ENCODE measurements around the gene TSFM.

The TSFM gene

GRCh38 chr12:57782608-57783465 is at the start of gene TSFM:
Gene TSFM, plus strand, starts transcription at chr12:57782787. Its CDS starts 15 bp downstream, at chr12:57782802.
- DNase-seq (ENCODE audit: low read depth, low spot score) = peak; percentile 97

DNA sequence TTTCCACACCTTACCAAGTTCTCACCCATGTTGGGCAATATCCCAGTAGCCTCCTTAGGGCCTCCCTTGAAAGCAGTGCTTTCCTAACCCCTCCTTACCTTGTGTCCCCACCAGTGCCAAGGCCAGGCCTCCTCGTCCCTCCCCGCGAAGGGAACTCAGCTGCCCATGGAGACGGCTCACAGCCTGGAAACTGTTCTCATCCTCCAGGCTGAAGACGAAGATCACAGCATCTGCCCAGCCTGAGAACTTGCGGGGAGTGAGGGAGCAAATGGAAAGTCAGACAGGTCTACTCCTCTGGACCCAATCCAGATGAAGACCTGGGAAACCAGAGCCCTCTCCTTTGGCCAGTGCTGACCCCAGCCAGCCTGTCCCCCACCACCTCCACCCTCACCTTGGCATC is 48.7 kb upstream of the TSFM start:
- no peak for DNase-seq (ENCODE audit: low read depth, low spot score)

GRCh38 chr12:57734591-57734990 is 48.0 kb upstream of the TSFM start:
- no peak for DNase-seq (ENCODE audit: low read depth, low spot score)

DNA sequence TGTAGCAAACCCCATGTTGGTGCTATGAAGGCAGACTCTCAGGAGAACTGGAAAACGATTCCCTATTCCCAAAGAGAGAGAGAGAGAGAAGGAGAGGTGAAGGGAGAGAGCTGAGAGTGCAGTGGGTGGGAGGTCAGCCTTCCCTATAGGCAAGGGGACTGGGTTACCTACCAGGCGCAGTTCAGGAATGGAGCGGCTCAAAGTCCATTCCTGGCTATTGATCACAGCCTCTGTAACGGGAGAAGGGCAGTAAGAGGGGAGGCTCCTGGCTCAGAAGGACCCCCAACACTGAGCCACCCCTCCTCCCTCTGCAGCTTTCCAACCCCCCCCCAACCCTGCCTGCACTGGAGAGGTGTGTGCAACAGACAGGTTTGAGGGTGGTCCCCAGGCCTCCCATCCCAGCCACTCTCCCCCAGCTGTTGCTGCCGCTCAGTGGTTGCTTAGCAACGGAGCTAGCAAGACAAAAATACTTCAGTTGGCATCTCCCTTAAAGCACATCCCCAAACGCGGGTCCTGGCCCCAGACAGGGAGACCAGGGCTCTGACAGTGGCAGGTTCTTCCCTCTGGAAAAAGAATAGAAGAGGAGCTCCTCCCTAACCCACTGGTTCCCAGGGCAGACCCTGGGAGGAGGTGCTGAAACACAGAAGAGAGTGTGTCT is 47.3 kb upstream of the TSFM start:
- peak; percentile 11 for DNase-seq (ENCODE audit: low read depth, low spot score)

- peak; percentile 50 for DNase-seq (ENCODE audit: low read depth, low spot score)
Measured at GRCh38 chr12:57735952-57736740, 46.4 kb upstream of the TSFM start.

DNA sequence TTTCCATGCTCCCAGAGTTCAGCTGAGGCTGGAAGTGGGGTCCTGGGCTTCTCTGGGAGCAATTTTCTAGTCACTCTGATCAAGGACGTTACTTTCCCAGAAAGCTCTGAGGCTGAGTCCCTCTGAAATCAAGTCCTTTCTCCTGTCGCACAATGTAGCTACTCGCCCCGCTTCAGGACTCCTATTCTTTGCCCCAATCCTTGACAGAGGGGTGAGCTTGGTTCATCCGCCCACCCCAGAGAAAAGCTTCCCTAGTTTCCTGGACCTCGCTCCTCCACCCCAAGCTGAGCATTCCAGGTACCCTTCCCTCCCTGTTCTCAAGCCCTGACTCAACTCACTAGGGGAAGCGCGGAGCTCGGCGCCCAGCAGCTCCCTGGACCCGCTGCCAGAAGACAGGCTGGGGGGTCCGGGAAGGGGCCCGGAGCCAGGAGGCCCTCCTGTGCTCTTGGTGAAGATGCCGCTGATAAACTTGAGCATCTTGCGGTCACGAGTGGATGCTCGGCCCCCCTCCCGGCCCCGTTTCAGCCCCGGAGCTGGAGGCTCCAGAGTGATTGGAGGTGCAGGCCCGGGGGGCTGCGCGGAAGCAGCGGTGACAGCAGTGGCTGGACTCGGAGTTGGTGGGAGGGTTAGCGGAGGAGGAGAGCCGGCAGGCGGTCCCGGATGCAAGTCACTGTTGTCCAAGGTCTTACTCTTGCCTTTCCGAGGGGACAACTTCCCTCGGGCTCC is 45.7 kb upstream of the TSFM start:
- DNase-seq (ENCODE audit: low read depth, low spot score) = peak; percentile 8

DNA sequence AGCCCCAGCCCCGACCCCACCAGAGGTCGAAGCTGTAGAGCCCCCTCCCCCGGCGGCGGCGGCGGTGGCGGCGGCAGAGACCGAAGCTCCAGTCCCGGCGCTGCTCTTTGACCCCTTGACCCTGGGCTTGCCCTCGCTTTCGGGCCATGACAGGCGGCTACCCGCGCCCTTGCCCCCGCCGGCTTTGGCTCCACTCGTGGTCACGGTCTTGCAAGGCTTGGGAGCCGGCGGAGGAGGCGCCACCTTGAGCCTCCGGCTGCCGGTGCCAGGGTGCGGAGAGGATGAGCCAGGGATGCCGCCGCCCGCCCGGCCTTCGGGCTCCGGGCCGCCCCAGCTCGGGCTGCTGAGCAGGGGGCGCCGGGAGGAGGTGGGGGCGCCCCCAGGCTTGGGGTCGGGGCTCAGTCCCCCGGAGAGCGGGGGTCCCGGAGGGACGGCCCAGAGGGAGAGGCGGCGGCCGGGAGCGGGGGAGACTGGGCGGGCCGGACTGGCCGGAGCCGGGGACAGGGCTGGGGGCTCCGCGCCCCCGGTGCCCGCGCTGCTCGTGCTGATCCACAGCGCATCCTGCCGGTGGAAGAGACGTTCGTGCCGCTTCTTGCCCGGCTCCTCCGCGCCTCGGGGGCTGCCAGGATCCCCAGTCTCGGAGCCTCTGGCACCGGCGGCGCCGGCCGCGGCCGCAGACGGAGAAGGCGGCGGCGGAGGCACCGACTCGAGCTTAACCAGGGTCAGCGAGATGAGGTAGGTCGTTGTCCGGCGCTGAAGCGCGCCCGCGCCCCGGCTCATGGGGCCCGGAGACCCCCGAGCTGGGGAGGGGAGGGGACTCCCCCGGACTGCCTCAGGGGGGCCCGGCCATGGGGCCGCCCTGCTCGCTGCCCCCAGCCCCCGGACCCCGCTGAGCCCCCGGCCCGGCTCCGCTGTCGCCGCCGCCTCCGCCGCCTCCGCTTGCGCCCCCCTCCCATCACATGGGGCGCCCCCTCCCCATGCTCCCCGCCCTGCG is 44.8 kb upstream of the TSFM start:
- DNase-seq (ENCODE audit: low read depth, low spot score) = peak; percentile 61

DNA sequence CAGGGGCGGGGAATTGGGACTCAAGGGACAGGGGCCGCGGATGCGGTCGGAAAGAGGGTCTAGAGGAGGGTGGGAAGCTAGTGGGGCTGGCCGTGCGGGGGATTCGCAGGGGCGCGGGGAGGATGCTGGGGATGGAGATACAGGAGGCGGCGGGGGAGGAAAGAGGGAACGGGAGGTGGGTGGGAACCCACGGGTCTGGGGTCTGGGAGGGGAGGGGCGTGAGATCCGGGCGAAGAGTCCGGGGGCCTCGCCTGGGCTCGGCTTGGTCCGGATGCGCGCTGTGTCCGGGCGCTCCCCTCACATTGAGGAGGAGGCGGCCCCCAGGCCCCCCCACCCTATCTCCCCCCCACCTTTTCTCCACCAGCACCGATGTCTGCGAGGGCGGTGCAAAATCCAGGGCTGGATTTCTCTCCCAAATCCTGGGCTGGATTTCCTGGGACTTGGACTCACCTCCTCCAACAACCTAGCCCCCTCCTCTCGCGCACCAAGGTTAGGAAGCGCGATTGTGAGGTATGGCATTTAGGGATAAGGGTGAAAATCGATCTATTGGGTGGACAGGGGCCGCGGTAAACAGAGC is 43.8 kb upstream of the TSFM start, which contains the start of gene AGAP2:
TSS of gene AGAP2 (minus strand) at position 82 of the 577 bp plus-strand sequence. CDS start 496 bp downstream, outside the sequence.
- peak; percentile 64 for DNase-seq (ENCODE audit: low read depth, low spot score)

DNA sequence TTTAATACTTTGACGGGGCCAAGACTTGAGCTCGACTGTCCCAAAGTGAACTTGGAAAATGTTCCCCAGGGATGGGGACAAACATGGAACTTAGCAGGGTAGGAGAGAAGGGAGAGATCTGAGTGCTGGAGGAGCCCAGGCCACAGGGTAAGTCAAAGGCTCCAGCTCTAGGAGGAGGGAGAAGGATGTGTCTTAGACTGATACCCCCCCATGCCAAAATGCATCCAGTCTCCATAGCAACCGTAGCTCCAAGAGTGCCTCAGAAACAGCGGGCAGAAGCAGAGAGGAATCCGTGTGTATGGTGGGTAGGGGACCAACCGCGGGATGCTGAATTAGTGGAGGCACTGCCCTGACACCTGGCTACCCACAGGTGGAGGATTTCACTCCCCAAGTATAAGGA is 43.2 kb upstream of the TSFM start:
- no peak for DNase-seq (ENCODE audit: low read depth, low spot score)

GRCh38 chr12:57739914-57740538 is 42.6 kb upstream of the TSFM start:
- DNase-seq (ENCODE audit: low read depth, low spot score) = no peak

GRCh38 chr12:57740656-57741412 is 41.8 kb upstream of the TSFM start:
- DNase-seq (ENCODE audit: low read depth, low spot score) = no peak

- no peak for DNase-seq (ENCODE audit: low read depth, low spot score)
Measured at GRCh38 chr12:57741413-57741789, 41.2 kb upstream of the TSFM start.

- no peak for DNase-seq (ENCODE audit: low read depth, low spot score)
Measured at GRCh38 chr12:57741844-57742738, 40.5 kb upstream of the TSFM start.

DNA sequence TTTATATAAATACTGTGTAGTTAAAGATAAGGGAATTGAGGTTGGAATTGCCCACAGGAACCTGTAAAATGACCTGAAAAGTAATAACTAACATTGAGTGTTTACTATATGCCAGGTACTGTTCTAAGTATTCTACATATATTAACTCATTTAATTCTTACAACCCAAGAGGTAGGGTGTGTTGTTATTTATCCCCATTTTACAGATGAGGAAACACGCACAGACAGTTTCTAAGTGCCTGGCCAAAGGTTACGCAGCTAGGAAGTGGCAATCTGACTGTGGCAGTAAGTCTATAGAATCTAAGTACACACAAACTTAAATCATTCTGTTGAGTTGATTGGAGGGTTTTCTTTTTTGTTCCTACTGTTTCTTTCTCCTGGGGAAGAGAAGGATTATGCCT is 38.8 kb upstream of the TSFM start:
- DNase-seq (ENCODE audit: low read depth, low spot score) = no peak

- no peak for DNase-seq (ENCODE audit: low read depth, low spot score)
Measured at GRCh38 chr12:57744194-57744776, 38.3 kb upstream of the TSFM start.

DNA sequence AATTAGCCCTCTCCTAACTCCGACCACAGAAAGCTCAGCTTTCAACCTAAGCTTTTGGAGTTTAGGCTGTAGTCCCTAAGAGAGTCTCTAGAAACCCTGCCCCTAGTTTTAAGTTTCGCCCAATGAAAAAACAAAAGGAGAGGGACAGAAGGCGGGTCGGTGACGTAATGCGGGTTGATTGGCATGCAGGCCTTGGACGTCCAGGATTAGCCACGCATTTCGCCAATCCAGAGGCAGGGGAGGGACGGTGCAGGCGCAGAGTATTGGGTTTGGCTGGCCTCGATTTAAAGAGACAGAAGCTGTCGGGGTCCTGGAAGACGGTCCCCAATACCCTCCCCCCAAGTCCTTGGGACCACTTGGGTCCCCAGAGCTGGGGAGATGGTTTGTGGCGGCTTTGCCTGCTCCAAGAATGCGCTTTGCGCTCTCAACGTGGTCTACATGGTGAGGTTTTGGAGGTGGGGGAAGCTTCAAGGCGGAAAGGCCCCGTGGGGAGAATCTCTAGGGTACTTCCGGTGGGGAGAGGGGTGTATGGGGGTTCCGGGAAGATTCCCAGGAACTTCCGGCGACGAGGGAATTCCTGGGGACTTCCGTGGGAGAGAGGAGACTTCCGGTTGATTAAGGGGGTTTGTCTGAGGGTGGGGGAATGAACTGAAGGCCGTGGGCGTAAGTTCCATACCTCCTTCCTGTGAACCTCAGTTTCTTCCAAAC is 37.7 kb upstream of the TSFM start, which contains the start of gene TSPAN31:
TSS of gene TSPAN31 (plus strand) at position 263 of the 708 bp plus-strand sequence. CDS start at position 379, 116 bp downstream.
- DNase-seq (ENCODE audit: low read depth, low spot score) = peak; percentile 98
